Mesenchymal stem cell (in vitro differentiated cells and primary cell): ENCODE data around the gene ADGRV1.

Experiments used
- DNase-seq: peaks from one replicate; pipeline ENCODE4 v3.0.0-alpha.2; 2013
- H2AFZ ChIP-seq: one replicate; pipeline ENCODE4 v1.6.1; 2013; ENCODE audit warnings: low read depth, mild to moderate bottlenecking, control low read depth, inconsistent platforms, low read length, moderate library complexity
- H2AK5ac ChIP-seq: 2 replicates; pipeline ENCODE4 v1.6.1; 2013; ENCODE audit warnings: low read length, moderate library complexity, mild to moderate bottlenecking, inconsistent platforms; ENCODE audit not compliant: severe bottlenecking
- H2BK120ac ChIP-seq: one replicate; pipeline ENCODE4 v1.6.1; 2013; ENCODE audit warnings: low read depth, mild to moderate bottlenecking, inconsistent platforms, low read length, moderate library complexity
- H2BK12ac ChIP-seq, 2 experiments: one replicate each; pipeline ENCODE4 v1.6.1; 2013; ENCODE audit warnings: inconsistent platforms in 2 of 2, low read length in 2 of 2, mild to moderate bottlenecking in 2 of 2, moderate library complexity in 2 of 2, control low read depth in 1 of 2
- H2BK15ac ChIP-seq: one replicate; pipeline ENCODE4 v1.6.1; 2013; ENCODE audit warnings: mild to moderate bottlenecking, low read depth, inconsistent platforms; ENCODE audit not compliant: poor library complexity, severe bottlenecking
- H2BK5ac ChIP-seq: 2 replicates; pipeline ENCODE4 v1.6.1; 2013; ENCODE audit warnings: low read depth, mild to moderate bottlenecking, low read length, control low read depth, inconsistent platforms; ENCODE audit not compliant: poor library complexity, severe bottlenecking
- H3K14ac ChIP-seq, 2 experiments: one replicate each; pipeline ENCODE4 v1.6.1; 2013; ENCODE audit warnings: inconsistent platforms in 2 of 2, low read length in 2 of 2, control low read depth in 1 of 2, mild to moderate bottlenecking in 1 of 2, moderate library complexity in 1 of 2
- H3K18ac ChIP-seq, 2 experiments: one replicate each; pipeline ENCODE4 v1.6.1; 2013; ENCODE audit warnings: inconsistent platforms in 2 of 2, low read length in 2 of 2, control low read depth in 1 of 2, low read depth in 1 of 2, mild to moderate bottlenecking in 1 of 2
- H3K23ac ChIP-seq, 2 experiments: one replicate each; pipeline ENCODE4 v1.6.1; 2013; ENCODE audit warnings: inconsistent platforms in 2 of 2, low read length in 2 of 2, mild to moderate bottlenecking in 2 of 2, moderate library complexity in 2 of 2, control low read depth in 1 of 2
- H3K27ac ChIP-seq: 2 replicates; pipeline ENCODE4 v1.5.1; 2013; ENCODE audit warnings: mild to moderate bottlenecking, moderate library complexity, low read length, control low read depth, inconsistent platforms; ENCODE audit not compliant: poor library complexity, severe bottlenecking
- H3K27me3 ChIP-seq, 2 experiments: 2 replicates each; pipeline versions ENCODE4 v1.6.1 to v1.7.0; 2013; ENCODE audit warnings: low read length in 2 of 2, mild to moderate bottlenecking in 2 of 2, moderate library complexity in 2 of 2, control low read depth in 1 of 2, inconsistent platforms in 1 of 2; ENCODE audit not compliant: control insufficient read depth in 1 of 2, insufficient read depth in 1 of 2
- H3K36me3 ChIP-seq, 2 experiments: 2 replicates each; pipeline versions ENCODE4 v1.6.1 to v1.7.0; 2013; ENCODE audit warnings: low read length in 2 of 2, control low read depth in 1 of 2, inconsistent platforms in 1 of 2, low read depth in 1 of 2, mild to moderate bottlenecking in 1 of 2; ENCODE audit not compliant: insufficient read depth in 2 of 2, control insufficient read depth in 1 of 2
- H3K4ac ChIP-seq, 2 experiments: one replicate each; pipeline ENCODE4 v1.6.1; 2013; ENCODE audit warnings: inconsistent platforms in 2 of 2, low read length in 2 of 2, mild to moderate bottlenecking in 2 of 2, moderate library complexity in 2 of 2, control low read depth in 1 of 2, low read depth in 1 of 2
- H3K4me1 ChIP-seq: 2 replicates; pipeline ENCODE4 v1.6.1; 2013; ENCODE audit warnings: low read depth, low read length, control low read depth; ENCODE audit not compliant: control insufficient read depth, insufficient read depth
- H3K4me2 ChIP-seq: 2 replicates; pipeline ENCODE4 v1.6.1; 2013; ENCODE audit warnings: low read length, mild to moderate bottlenecking, inconsistent platforms; ENCODE audit not compliant: poor library complexity, severe bottlenecking
- H3K4me3 ChIP-seq, 2 experiments: 2 replicates each; pipeline versions ENCODE4 v1.5.1 to v1.7.0; 2013; ENCODE audit warnings: low read length in 2 of 2, mild to moderate bottlenecking in 2 of 2, control low read depth in 1 of 2, low read depth in 1 of 2; ENCODE audit not compliant: insufficient read depth in 1 of 2
- H3K79me1 ChIP-seq: replicated peaks from 2 replicates; pipeline ENCODE4 v1.6.1; 2013; ENCODE audit warnings: mild to moderate bottlenecking, control low read depth, low read length, inconsistent platforms; ENCODE audit not compliant: poor library complexity, severe bottlenecking
- H3K9ac ChIP-seq: 2 replicates; pipeline ENCODE4 v1.7.0; 2013; ENCODE audit warnings: mild to moderate bottlenecking, low read length, moderate library complexity
- H3K9me3 ChIP-seq: 2 replicates; pipeline ENCODE4 v1.7.0; 2013; ENCODE audit warnings: mild to moderate bottlenecking, low read length; ENCODE audit not compliant: control insufficient read depth
- H4K8ac ChIP-seq: one replicate; pipeline ENCODE4 v1.6.1; 2013; ENCODE audit warnings: inconsistent platforms, mild to moderate bottlenecking, low read length, moderate library complexity
- H4K91ac ChIP-seq: one replicate; pipeline ENCODE4 v1.6.1; 2013; ENCODE audit warnings: mild to moderate bottlenecking, low read length, inconsistent platforms
- WGBS: methylation state at CpG from one replicate; pipeline ENCODE4 v1.1.7; 2013; ENCODE audit warnings: mixed read lengths; 5-methylcytosine and 5-hydroxymethylcytosine counted together

ADGRV1 gene

GRCh38 chr5:90518661-90519060, 39.9 kb upstream of the ADGRV1 start:
- Histone ChIP-seq H3K4me2 (no peak overlapping the region), H2BK120ac (no peak overlapping the region), H3K4ac (no peak overlapping the region), H3K36me3 (peaks cover 6 to 63% of the 10 kb centered on the region in 2 experiments), H3K79me1 (peaks cover 8% of the 10 kb centered on the region), H2AK5ac (no peak overlapping the region), H3K27ac (peak overlapping the region; percentile 74), H2AFZ (no peak overlapping the region), H4K8ac (no peak overlapping the region), H3K27me3 (no peaks in the 10 kb centered on the region), H2BK15ac (no peak overlapping the region), H3K4me1 (peaks cover 2% of the 10 kb centered on the region), H3K14ac (no peak overlapping the region), H2BK12ac (no peak overlapping the region), H3K18ac (no peak overlapping the region), H3K23ac (no peak overlapping the region), H3K9me3 (no peaks in the 10 kb centered on the region), H3K4me3 (no peak overlapping the region), H3K9ac (no peak overlapping the region), H4K91ac (no peak overlapping the region), H2BK5ac (no peak overlapping the region)
- no peak for DNase-seq

GRCh38 chr5:90519081-90519480, 39.5 kb upstream of the ADGRV1 start:
- Histone ChIP-seq H2AFZ (no peak overlapping the region), H2BK120ac (no peak overlapping the region), H3K9me3 (no peaks in the 10 kb centered on the region), H2AK5ac (no peak overlapping the region), H3K4me3 (no peak overlapping the region), H3K14ac (no peak overlapping the region), H2BK15ac (no peak overlapping the region), H3K27ac (peak overlapping the region; percentile 74), H4K8ac (no peak overlapping the region), H3K4me2 (no peak overlapping the region), H3K9ac (no peak overlapping the region), H3K36me3 (peaks cover 6 to 67% of the 10 kb centered on the region in 2 experiments), H3K4me1 (peaks cover 2% of the 10 kb centered on the region), H3K23ac (no peak overlapping the region), H2BK12ac (no peak overlapping the region), H3K27me3 (no peaks in the 10 kb centered on the region), H4K91ac (no peak overlapping the region), H3K79me1 (peaks cover 8% of the 10 kb centered on the region), H3K4ac (no peak overlapping the region), H2BK5ac (no peak overlapping the region), H3K18ac (no peak overlapping the region)
- 98% methylated on average over 7 of the region's 7 CpGs for WGBS
- no peak for DNase-seq

- 16% methylated on average over 18 of the region's 18 CpGs for WGBS
- H3K14ac ChIP-seq, result peak overlapping the region in 1 of 2 experiments; percentile 98
- H3K23ac ChIP-seq, result peak overlapping the region in 1 of 2 experiments; percentile 23
- DNase-seq, result peak; percentile 62
- no peak overlapping the region for H3K27ac ChIP-seq
- no peak overlapping the region for H2BK5ac ChIP-seq
- no peak overlapping the region for H2AK5ac ChIP-seq
- H3K4ac ChIP-seq, result peak overlapping the region; percentile 84 to 97
- no peaks in the 10 kb centered on the region for H3K9me3 ChIP-seq
- peak overlapping the region; percentile 84 for H4K91ac ChIP-seq
- H3K27me3 ChIP-seq, result peaks cover 0 to 2% of the 10 kb centered on the region in 2 experiments
- H3K4me1 ChIP-seq, result no peaks in the 10 kb centered on the region
- peak overlapping the region; percentile 95 for H3K9ac ChIP-seq
- H2BK12ac ChIP-seq, result peak overlapping the region in 1 of 2 experiments; percentile 28
- peak overlapping the region; percentile 67 for H2BK120ac ChIP-seq
- H4K8ac ChIP-seq, result peak overlapping the region; percentile 93
- H2AFZ ChIP-seq, result peak overlapping the region; percentile 92
- peak overlapping the region; percentile 90 to 97 for H3K4me3 ChIP-seq
- peak overlapping the region; percentile 75 for H3K4me2 ChIP-seq
- peaks cover 3% of the 10 kb centered on the region for H3K79me1 ChIP-seq
- peak overlapping the region; percentile 92 to 98 for H3K18ac ChIP-seq
- H2BK15ac ChIP-seq, result peak overlapping the region; percentile 90
- H3K36me3 ChIP-seq, result peaks cover 4 to 14% of the 10 kb centered on the region in 2 experiments
These were observed 29.9 kb upstream of the ADGRV1 start for GRCh38 chr5:90528601-90529193.

GRCh38 chr5:90529194-90529938, 29.2 kb upstream of the ADGRV1 start, which contains the start of gene LYSMD3:
LYSMD3 (minus strand) TSS chr5:90529584; CDS start chr5:90525289, 4,295 bp downstream.
- H4K8ac ChIP-seq, result peak within 1 kb of the TSS; percentile 97
- H3K4me2 ChIP-seq, result peak within 1 kb of the TSS; percentile 78
- peak within 1 kb of the TSS; percentile 67 for H2BK120ac ChIP-seq
- peak within 1 kb of the TSS; percentile 96 to 98 for H3K18ac ChIP-seq
- no peak within 1 kb of the TSS for H2BK5ac ChIP-seq
- H3K36me3 ChIP-seq, result peaks cover 4 to 7% of the 10 kb centered on the region in 2 experiments
- H2BK15ac ChIP-seq, result peak within 1 kb of the TSS; percentile 90
- H2AK5ac ChIP-seq, result no peak within 1 kb of the TSS
- H3K4me1 ChIP-seq, result no peaks in the 10 kb centered on the region
- H3K79me1 ChIP-seq, result peaks cover 3% of the 10 kb centered on the region
- under 1% methylated on average over 50 of the region's 64 CpGs for WGBS
- peak within 1 kb of the TSS; percentile 95 for H3K9ac ChIP-seq
- peak; percentile 96 for DNase-seq
- H2AFZ ChIP-seq, result peak within 1 kb of the TSS; percentile 92
- H3K27ac ChIP-seq, result peak within 1 kb of the TSS; percentile 86
- peak within 1 kb of the TSS; percentile 23 to 94 for H3K23ac ChIP-seq
- H3K9me3 ChIP-seq, result no peaks in the 10 kb centered on the region
- peak within 1 kb of the TSS; percentile 90 to 97 for H3K4me3 ChIP-seq
- H2BK12ac ChIP-seq, result peak within 1 kb of the TSS; percentile 28 to 74
- peaks cover 0 to 6% of the 10 kb centered on the region in 2 experiments for H3K27me3 ChIP-seq
- peak within 1 kb of the TSS; percentile 89 to 97 for H3K4ac ChIP-seq
- H4K91ac ChIP-seq, result peak within 1 kb of the TSS; percentile 94
- peak within 1 kb of the TSS; percentile 39 to 98 for H3K14ac ChIP-seq
